SK-N-MC (cell line): ENCODE data around the gene CAMK1G.

ENCODE experiments used
- EZH2 ChIP-seq: fragments of 200-600 bp; sonication (generic); IDR thresholded peaks from one replicate; pipeline ENCODE4 v1.6.1; 2017; ENCODE audit warnings: antibody characterized with exemption
- FOXP2 ChIP-seq: optimal IDR thresholded peaks from 2 replicates; pipeline ENCODE3; 2011; ENCODE audit warnings: mild to moderate bottlenecking, moderate library complexity; ENCODE audit not compliant: insufficient read depth; ENCODE audit errors: extremely low read length, control extremely low read depth
- POLR2AphosphoS5 ChIP-seq: IDR thresholded peaks from 2 replicates; pipeline ENCODE4 v1.6.1; 2012; ENCODE audit warnings: mild to moderate bottlenecking, low read depth, low read length, borderline replicate concordance

DNA sequence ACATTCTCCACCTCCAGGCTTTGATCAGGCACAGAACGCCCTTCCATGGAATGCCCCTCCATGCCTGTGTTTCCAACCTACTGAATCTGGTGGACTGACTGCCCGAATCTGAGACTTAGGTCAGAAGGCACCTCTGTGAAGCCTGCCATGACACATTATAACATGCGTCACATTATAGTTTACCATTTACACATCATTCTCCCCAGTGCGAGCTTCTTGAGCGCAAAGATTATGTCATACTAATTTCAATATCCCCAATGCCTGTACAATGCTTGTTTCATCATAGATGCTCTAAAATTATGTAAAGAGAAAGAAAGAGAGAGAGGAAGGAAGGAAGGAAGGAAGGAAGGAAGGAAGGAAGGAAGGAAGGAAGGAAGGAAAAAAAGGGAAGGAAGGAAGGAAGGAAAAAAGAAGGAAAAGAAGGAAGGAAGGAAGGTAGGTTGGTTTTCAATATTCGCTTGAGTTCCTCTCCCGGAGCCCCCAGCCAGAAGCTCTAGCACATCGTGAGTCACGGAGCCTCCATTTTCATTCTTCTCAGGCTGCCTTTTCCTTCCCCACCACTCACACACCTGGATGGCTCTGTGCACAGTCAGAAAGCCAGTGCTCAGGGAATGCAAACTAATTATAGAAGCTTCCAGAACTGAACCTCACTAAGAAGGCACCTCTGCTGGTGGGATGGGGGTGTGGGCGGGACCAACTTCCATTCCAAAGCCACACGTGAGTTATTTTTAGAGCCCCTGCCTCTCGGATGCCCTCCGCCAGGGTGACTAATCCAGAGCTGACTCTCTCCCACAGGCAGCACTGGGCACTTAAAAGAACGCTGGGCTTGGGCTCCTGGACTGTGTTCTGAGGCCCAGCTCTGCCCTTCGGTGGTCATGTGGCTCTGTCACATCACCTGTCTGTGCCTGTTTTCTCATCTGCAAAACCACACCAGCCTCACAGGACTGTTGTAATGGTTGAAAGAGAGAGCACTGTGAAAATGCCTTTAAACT, 41.3 kb downstream of the CAMK1G start:
- no peak for TF ChIP-seq EZH2
- no peak for TF ChIP-seq POLR2AphosphoS5
- no peak for TF ChIP-seq FOXP2
